Bronchial epithelial cell (primary cell): ENCODE data around the gene IFNA2. TPM values are rescaled to one million over a fixed set of nuclear protein-coding genes. Genes with fewer than 3 reads are reported as not detected.
"Not testable (repeated sequence)": the region's sequence is repeated elsewhere in the genome, so short reads cannot be mapped to it uniquely, and the experiment has no call there.

ENCODE experiments used
- DNase-seq: peaks from one replicate; pipeline ENCODE4 v3.0.0-alpha.2; 2010; ENCODE audit warnings: low read depth
- FAIRE-seq: peaks from 2 replicates; lab custom pipeline; 2011; peaks lifted over from hg19 to GRCh38; lab: Jason Lieb, UNC
- H3K27me3 ChIP-seq: 2 replicates; pipeline ENCODE4 v1.5.1; 2011; ENCODE audit warnings: low read length; ENCODE audit not compliant: control insufficient read depth, insufficient read depth
- H3K36me3 ChIP-seq: 2 replicates; pipeline ENCODE4 v1.5.1; 2011; ENCODE audit warnings: low read length; ENCODE audit not compliant: control insufficient read depth, insufficient read depth
- H3K4me3 ChIP-seq: 2 replicates; pipeline ENCODE4 v1.5.1; 2011; ENCODE audit warnings: mild to moderate bottlenecking, low read depth, low read length, control low read depth
- total RNA-seq: library from RNA; depleted of rRNA; stranded (reverse); fragments of >200 nt; gene quantifications from 2 replicates; pipeline ENCODE4 v1.2.1, GENCODE V29; 2014
- TF ChIP-seq, protein P1 (sequence below): IDR thresholded peaks from 2 replicates; pipeline ENCODE4 v1.5.1; 2011; ENCODE audit warnings: mild to moderate bottlenecking, moderate library complexity, low read length, control low read depth, inconsistent platforms; ENCODE audit not compliant: insufficient read depth, severe bottlenecking

IFNA2 gene
- not detected in 2 replicates for total RNA-seq

GRCh38 chr9:21385131-21385670 lies at the start of gene IFNA2:
IFNA2 (minus strand) TSS chr9:21385398; CDS start chr9:21385329, 69 bp downstream.
- Histone ChIP-seq H3K4me3 (no peak within 1 kb of the TSS), H3K36me3 (no peaks in the 10 kb centered on the region), H3K27me3 (peaks cover 12% of the 10 kb centered on the region)
- FAIRE-seq, result no peak
- TF ChIP-seq, protein P1, sequence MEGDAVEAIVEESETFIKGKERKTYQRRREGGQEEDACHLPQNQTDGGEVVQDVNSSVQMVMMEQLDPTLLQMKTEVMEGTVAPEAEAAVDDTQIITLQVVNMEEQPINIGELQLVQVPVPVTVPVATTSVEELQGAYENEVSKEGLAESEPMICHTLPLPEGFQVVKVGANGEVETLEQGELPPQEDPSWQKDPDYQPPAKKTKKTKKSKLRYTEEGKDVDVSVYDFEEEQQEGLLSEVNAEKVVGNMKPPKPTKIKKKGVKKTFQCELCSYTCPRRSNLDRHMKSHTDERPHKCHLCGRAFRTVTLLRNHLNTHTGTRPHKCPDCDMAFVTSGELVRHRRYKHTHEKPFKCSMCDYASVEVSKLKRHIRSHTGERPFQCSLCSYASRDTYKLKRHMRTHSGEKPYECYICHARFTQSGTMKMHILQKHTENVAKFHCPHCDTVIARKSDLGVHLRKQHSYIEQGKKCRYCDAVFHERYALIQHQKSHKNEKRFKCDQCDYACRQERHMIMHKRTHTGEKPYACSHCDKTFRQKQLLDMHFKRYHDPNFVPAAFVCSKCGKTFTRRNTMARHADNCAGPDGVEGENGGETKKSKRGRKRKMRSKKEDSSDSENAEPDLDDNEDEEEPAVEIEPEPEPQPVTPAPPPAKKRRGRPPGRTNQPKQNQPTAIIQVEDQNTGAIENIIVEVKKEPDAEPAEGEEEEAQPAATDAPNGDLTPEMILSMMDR, result no peak
- DNase-seq, result no peak

- H3K27me3 ChIP-seq, DNase-seq, H3K4me3 ChIP-seq, H3K36me3 ChIP-seq: not testable (repeated sequence)
- peak; percentile 91 for FAIRE-seq
Measured at GRCh38 chr9:21435015-21435383, 49.8 kb upstream of the IFNA2 start.

GRCh38 chr9:21434202-21435014 lies 49.2 kb upstream of the IFNA2 start:
- Histone ChIP-seq H3K27me3 (peaks cover 2% of the 10 kb centered on the region), H3K4me3 (no peak overlapping the region), H3K36me3 (no peaks in the 10 kb centered on the region)
- TF ChIP-seq, protein P1, result peak; percentile 55
- FAIRE-seq (no peak), DNase-seq (peak; percentile 70)

DNA sequence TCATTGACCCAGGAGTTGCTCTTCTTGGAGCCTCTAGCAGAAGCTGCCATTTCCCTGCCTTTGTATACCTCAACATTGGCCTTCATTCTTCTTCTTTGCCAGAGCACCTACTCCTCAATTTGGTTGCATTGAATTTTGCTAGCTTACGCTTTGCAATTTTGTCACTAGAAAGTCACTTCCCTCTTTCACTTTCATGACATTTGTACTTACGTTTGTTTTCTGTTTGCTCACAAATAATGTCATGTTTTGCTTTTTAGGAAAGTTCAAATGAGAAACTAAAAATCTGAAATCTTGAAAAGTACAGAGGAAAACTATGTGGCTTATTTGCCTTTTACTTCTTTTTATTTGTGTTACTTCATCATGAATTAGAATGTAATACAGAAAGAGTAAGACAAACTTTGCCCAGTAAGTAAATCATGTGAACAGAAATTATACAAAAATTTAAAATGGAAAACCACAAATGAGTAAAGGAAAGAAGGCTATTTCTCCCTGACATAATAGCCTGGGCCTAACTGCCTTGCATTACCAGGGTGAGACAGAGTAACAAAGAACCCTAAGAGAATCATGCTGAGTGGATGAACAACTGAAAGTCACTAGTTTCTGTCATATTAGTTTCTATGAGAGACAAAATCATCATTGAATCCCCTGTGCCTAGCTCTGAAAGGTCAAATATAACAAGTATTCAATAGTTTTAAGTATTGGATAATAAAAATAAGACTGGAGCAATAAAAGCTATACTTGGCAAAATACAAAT lies 47.7 kb upstream of the IFNA2 start:
- Histone ChIP-seq H3K4me3 (no peak overlapping the region), H3K36me3 (no peaks in the 10 kb centered on the region), H3K27me3 (peaks cover 4% of the 10 kb centered on the region)
- FAIRE-seq (no peak), DNase-seq (no peak)
- TF ChIP-seq, protein P1, result no peak

- TF ChIP-seq, protein P1, result no peak
- DNase-seq (no peak), FAIRE-seq (no peak)
- no peaks in the 10 kb centered on the region for H3K36me3 ChIP-seq
- peaks cover 5% of the 10 kb centered on the region for H3K27me3 ChIP-seq
- no peak overlapping the region for H3K4me3 ChIP-seq
Measured at GRCh38 chr9:21429191-21429590, 44.0 kb upstream of the IFNA2 start.

DNA sequence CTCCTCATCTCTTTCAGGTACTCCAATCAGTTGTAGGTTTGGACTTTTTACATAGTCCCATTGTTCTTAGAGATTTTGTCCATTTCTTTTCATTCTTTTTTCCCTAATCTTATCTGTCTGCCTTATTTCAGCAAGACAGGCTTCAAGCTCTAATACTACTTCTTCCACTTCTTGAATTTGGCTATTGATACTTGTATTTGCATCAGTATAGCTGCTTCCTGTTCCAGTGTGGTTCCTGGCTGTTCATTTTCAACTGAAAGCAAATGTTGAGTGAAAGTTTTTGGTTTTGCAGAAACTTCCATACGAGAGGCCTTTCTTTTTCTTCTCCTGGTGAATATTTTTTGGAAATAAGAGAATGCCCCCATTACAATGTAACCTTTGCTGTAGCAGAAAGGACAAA lies 43.0 kb upstream of the IFNA2 start:
- Histone ChIP-seq H3K36me3 (no peaks in the 10 kb centered on the region), H3K4me3 (no peak overlapping the region), H3K27me3 (peaks cover 5% of the 10 kb centered on the region)
- TF ChIP-seq, protein P1, result no peak
- DNase-seq, result no peak
- FAIRE-seq, result no peak
